ENCODE results near the gene CEACAM5. TPM values are rescaled to one million over a fixed set of nuclear protein-coding genes. Genes with fewer than 3 reads are reported as not detected.

Gene CEACAM5
- total and polyA plus RNA-seq, 12 donors = 0.03 TPM; not detected in 11

DNA sequence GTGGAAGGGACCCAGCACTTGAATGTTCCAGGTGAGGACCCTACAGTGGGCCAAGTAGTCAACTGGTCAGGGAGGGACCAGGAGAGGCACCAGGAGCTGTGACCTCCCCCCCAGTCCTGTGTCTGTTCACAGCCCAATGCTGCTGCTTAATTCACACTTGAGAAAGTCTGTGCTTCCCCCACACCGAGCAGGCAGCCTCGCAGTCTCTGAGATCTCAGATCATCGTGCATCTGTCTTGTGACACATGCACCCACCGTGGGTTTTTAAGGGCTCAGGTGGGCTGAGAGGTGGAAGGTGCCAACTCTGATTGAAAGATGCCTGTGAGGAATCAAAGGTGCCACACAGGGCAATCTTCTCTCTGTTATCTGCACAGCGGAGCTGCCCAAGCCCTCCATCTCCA, 6.2 kb downstream of the CEACAM5 start:
- Histone ChIP-seq H3K9me3 (no peaks in the 10 kb centered on the region), H3K36me3 (no peaks in the 10 kb centered on the region), H3K27me3 (peaks cover 0 to 78% (median 50%) of the 10 kb centered on the region in 7 donors), H3K27ac (no peak overlapping the region), H3K4me3 (no peak overlapping the region), H3K4me1 (no peaks in the 10 kb centered on the region)
- DNase-seq = no peak
- intact Hi-C loops (cut with DNase I) = no loop called here
- no peak for ATAC-seq
- 72 to 74% methylated on average over 4 to 5 of the region's 5 CpGs for WGBS, 2 donors
- TF ChIP-seq, protein P1, sequence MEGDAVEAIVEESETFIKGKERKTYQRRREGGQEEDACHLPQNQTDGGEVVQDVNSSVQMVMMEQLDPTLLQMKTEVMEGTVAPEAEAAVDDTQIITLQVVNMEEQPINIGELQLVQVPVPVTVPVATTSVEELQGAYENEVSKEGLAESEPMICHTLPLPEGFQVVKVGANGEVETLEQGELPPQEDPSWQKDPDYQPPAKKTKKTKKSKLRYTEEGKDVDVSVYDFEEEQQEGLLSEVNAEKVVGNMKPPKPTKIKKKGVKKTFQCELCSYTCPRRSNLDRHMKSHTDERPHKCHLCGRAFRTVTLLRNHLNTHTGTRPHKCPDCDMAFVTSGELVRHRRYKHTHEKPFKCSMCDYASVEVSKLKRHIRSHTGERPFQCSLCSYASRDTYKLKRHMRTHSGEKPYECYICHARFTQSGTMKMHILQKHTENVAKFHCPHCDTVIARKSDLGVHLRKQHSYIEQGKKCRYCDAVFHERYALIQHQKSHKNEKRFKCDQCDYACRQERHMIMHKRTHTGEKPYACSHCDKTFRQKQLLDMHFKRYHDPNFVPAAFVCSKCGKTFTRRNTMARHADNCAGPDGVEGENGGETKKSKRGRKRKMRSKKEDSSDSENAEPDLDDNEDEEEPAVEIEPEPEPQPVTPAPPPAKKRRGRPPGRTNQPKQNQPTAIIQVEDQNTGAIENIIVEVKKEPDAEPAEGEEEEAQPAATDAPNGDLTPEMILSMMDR (IDR thresholded peaks at IDR 0.05) = no peak

DNA sequence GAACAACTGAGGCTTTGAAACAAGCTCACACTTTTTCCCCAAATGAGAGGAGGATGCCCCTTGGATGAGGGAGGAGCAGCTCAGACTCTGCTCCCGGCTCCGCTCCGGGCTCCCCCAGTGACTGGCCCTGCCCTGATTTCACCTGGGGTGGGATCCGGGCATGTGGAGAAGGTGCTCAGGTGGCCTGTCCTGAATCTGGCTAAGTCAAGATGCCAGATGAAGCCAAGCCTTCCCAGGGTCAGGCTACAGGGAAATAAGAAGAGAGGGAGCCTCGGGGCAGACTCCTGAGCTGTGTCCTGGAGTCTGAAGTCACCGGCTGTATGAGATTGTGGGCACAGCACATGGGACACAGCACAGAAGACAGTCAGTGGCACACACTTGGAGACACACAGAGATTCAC, 10.3 kb downstream of the CEACAM5 start:
- H3K27ac ChIP-seq = no peak overlapping the region
- intact Hi-C loops (cut with DNase I) = no loop called here
- peaks cover 0 to 55% (median 39%) of the 10 kb centered on the region in 7 donors for H3K27me3 ChIP-seq
- no peak for DNase-seq
- no peaks in the 10 kb centered on the region for H3K9me3 ChIP-seq
- TF ChIP-seq, protein P1 (IDR thresholded peaks at IDR 0.05) = no peak
- ATAC-seq = no peak
- H3K36me3 ChIP-seq = no peaks in the 10 kb centered on the region
- no peak overlapping the region for H3K4me3 ChIP-seq
- H3K4me1 ChIP-seq = no peaks in the 10 kb centered on the region
- 73 to 74% methylated on average over 6 of the region's 6 CpGs for WGBS, 2 donors

DNA sequence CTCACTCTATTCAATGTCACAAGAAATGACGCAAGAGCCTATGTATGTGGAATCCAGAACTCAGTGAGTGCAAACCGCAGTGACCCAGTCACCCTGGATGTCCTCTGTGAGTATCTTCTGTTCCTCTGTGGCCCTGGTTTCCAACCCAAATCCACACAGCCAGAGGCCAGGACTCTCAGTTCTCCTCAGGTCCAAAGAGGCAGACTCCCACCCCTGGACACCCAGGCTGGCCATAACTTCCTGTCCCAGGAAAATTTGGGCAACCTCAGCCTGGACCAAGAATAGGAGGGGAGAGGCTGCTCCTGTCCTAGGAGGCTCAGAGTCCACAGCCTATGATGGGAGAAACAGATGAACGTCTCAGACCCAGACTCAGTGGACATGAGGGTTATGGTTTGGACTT, 11.7 kb downstream of the CEACAM5 start:
- TF ChIP-seq, protein P1 (IDR thresholded peaks at IDR 0.05) = no peak
- ATAC-seq (no peak), DNase-seq (no peak)
- 84 to 88% methylated on average over 3 of the region's 3 CpGs for WGBS, 2 donors
- no peak overlapping the region for H3K27ac ChIP-seq
- H3K36me3 ChIP-seq = no peaks in the 10 kb centered on the region
- no peaks in the 10 kb centered on the region for H3K9me3 ChIP-seq
- H3K4me3 ChIP-seq = no peak overlapping the region
- no peaks in the 10 kb centered on the region for H3K4me1 ChIP-seq
- H3K27me3 ChIP-seq = peaks cover 0 to 44% (median 35%) of the 10 kb centered on the region in 7 donors
- intact Hi-C loops (cut with DNase I) = no loop called here

DNA sequence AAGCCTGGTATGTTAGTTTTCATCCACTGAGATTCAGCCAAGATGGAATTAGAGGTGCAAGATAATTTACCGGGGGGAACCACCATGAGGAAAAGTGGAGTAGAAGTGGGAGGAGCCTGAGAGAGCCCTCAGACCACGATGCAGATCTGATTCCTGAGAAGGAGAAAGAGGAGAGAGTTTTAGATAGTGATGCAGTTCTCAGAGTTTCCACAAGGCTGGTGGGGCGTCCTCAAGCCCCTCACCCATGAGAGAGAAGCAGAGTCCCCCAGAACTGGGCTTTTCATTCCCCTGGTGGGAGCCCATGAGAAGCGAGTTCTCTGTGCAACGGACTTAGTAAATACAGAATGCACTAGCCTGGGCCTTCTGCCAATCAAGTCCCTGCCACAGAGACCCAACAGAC, 18.1 kb downstream of the CEACAM5 start:
- no peak overlapping the region for H3K27ac ChIP-seq
- no peaks in the 10 kb centered on the region for H3K9me3 ChIP-seq
- TF ChIP-seq, protein P1 (IDR thresholded peaks at IDR 0.05) = no peak
- 24 to 26% methylated on average over 5 of the region's 5 CpGs for WGBS, 2 donors
- no peak overlapping the region for H3K4me3 ChIP-seq
- ATAC-seq = no peak
- DNase-seq = no peak
- no peaks in the 10 kb centered on the region for H3K36me3 ChIP-seq
- H3K27me3 ChIP-seq = peaks cover 0 to 69% (median 31%) of the 10 kb centered on the region in 7 donors
- intact Hi-C loops (cut with DNase I) = no loop called here
- H3K4me1 ChIP-seq = no peaks in the 10 kb centered on the region
